Stimulated activated CD4-positive, alpha-beta T cell treated with anti-CD3 and anti-CD28 coated beads, Interleukin-1b, Interleukin-23, amount 100 ng/mL, for 4 hours (primary cell): ENCODE measurements around the gene NCAPD2.

Experiments
- DNase-seq, 2 donors: peaks; one replicate each; pipeline ENCODE4 v3.0.0-alpha.2; 2020; ENCODE audit warnings: low read depth in 2 of 2

The NCAPD2 gene

DNA sequence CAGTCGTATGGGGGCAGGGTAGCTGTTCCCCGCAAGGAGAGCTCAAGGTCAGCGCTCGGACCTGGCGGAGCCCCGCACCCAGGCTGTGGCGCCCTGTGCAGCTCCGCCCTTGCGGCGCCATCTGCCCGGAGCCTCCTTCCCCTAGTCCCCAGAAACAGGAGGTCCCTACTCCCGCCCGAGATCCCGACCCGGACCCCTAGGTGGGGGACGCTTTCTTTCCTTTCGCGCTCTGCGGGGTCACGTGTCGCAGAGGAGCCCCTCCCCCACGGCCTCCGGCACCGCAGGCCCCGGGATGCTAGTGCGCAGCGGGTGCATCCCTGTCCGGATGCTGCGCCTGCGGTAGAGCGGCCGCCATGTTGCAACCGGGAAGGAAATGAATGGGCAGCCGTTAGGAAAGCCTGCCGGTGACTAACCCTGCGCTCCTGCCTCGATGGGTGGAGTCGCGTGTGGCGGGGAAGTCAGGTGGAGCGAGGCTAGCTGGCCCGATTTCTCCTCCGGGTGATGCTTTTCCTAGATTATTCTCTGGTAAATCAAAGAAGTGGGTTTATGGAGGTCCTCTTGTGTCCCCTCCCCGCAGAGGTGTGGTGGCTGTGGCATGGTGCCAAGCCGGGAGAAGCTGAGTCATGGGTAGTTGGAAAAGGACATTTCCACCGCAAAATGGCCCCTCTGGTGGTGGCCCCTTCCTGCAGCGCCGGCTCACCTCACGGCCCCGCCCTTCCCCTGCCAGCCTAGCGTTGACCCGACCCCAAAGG lies 41.2 kb downstream of the NCAPD2 start:
- DNase-seq, result peak; percentile 46 to 72

DNA sequence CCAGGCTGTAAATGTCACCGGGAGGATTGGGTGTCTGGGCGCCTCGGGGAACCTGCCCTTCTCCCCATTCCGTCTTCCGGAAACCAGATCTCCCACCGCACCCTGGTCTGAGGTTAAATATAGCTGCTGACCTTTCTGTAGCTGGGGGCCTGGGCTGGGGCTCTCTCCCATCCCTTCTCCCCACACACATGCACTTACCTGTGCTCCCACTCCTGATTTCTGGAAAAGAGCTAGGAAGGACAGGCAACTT lies 41.7 kb downstream of the NCAPD2 start:
- DNase-seq, result no peak

- no peak for DNase-seq
These were observed 42.3 kb downstream of the NCAPD2 start for GRCh38 chr12:6535960-6536847.

- no peak for DNase-seq
These were observed 43.1 kb downstream of the NCAPD2 start for GRCh38 chr12:6536894-6537579.

DNA sequence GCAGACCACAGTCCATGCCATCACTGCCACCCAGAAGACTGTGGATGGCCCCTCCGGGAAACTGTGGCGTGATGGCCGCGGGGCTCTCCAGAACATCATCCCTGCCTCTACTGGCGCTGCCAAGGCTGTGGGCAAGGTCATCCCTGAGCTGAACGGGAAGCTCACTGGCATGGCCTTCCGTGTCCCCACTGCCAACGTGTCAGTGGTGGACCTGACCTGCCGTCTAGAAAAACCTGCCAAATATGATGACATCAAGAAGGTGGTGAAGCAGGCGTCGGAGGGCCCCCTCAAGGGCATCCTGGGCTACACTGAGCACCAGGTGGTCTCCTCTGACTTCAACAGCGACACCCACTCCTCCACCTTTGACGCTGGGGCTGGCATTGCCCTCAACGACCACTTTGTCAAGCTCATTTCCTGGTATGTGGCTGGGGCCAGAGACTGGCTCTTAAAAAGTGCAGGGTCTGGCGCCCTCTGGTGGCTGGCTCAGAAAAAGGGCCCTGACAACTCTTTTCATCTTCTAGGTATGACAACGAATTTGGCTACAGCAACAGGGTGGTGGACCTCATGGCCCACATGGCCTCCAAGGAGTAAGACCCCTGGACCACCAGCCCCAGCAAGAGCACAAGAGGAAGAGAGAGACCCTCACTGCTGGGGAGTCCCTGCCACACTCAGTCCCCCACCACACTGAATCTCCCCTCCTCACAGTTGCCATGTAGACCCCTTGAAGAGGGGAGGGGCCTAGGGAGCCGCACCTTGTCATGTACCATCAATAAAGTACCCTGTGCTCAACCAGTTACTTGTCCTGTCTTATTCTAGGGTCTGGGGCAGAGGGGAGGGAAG lies 43.9 kb downstream of the NCAPD2 start:
- DNase-seq, result peak; percentile 75 to 80

- DNase-seq, result no peak
These were observed 44.8 kb downstream of the NCAPD2 start for GRCh38 chr12:6538420-6539313.

GRCh38 chr12:6539314-6539682 lies 45.4 kb downstream of the NCAPD2 start:
- no peak for DNase-seq

DNA sequence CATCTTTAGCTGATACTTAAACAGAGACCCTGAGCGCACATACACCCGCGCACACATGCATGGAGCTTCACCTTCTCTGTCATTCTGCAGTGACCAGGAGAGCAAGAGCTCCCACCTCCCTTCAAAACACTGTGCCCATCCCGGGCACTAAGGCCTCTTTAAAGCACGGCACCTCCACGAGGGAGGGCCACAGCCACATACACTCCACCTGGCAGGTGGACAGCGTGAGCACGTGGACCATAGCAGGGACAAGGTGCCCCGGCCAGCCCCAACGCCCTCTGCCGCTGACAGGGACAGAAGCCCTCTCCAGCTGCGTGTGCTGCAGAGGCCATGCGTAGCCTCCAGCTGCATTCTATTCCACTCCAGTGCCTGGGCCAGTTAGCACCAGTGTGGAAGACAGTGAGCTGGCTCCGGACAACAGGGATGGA lies 45.8 kb downstream of the NCAPD2 start:
- DNase-seq, result no peak

DNA sequence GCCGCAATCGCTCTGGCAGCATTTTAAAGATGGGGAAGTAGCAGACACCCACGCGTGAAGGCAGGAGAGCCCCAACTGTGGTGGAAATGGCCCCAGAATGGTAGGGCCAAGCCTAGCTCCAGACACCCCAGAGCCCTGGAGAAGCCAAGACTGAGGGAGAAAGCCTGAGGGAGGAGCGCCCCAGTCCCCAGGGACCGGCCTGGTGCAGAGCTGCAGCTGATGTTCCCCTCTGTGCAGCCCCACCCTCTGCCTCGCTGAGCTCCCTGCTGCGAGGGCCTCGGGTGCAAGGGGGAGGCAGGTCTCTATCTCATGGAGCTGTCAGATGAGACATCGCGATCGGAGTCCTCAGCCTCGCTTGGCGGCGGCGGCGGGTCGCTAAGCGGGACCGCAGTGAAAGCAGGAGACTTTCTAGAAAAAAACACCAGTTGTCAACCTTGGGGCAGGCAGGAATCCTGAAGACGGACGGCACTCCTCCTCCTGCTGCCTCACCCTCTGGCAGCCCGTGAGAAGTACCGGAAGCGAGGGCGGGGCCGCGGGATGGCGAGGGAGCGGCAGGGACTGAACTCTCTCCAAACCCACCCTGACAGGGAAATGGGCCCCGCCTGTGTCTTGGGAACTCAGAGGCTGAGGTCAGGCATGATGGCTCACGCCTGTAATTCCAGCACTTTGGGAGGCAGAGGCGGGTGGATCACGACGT lies 46.4 kb downstream of the NCAPD2 start:
- peak in 1 of 2 donors; percentile 44 for DNase-seq

DNA sequence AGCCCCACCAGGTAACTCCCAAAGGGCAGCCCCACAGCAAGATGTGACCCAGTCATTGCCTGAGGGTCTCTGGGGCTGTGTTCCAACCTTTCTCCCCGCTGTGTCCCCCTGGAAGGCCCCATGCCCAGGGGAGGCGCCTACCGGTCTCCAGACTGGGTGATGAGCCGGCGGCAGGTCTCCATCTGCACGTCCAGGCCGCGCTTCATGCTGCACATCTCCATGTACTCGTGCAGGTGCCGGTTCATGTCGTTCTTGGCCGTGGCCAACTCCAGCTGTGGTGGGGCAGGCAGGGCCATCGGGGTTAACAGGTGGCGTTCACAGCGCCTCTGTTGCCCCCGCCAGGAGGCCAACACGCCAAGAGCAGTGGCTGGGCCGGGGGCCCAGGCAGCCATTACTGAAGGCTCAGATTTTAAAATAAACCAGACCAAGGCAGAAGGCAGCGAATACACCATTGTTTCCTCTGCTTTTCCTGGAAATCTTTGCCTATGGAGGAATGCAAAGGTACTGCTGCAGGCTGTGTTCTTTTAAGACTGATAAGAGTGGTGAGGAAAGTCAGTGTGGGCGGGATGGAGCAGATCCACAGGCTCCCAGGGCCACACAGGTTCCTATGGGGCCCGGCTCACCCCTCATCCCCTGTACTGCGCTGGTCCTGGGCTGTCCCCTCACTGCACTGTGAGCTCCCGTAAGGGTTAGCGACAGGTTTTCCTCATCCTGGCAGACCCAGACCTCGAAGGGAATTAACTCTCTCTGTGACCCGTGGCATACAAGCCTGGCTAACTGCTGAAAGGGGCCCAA lies 47.7 kb downstream of the NCAPD2 start:
- no peak for DNase-seq

DNA sequence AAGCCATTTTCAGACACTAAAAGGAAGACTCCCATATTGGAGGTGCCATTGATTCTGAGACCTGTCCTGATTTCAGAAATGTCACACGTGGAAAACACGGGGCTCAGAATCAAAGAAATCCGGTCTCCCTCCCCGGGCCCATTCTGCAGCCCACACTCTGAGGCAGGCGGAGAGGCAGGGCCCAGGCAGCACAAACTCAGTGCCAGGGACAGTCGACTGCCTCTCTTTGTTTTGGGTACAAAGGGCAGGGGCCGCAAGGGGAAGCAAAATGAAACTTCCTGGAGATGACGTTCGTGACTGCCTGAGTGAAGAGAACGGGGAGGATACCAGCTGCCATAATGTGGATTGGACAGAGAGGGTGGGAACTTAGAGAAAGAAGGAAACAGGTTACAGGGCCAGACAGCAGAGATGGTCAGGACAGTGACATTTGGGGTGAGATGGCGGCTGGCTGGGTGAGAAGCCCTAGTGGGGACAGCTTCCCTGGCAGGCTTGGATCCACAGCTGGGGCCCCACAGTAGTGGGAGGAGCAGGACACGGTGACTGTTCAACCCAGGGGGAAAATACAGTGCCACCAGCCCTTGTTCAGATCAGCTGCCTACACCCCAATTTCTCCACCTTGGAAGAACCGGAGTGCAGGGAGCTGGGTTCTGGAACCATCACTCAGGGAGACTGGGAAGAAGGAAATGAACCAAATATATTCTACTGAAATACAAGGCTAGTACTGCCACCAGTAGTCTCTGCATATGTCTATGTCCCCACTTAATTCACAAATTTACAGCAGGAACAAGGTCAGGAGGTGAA lies 48.5 kb downstream of the NCAPD2 start:
- no peak for DNase-seq

- no peak for DNase-seq
These were observed 52.1 kb downstream of the NCAPD2 start for GRCh38 chr12:6546016-6546415.

- DNase-seq, result no peak
These were observed 53.7 kb downstream of the NCAPD2 start for GRCh38 chr12:6547566-6547965.

GRCh38 chr12:6547987-6548386 lies 54.1 kb downstream of the NCAPD2 start:
- DNase-seq, result no peak

GRCh38 chr12:6548556-6548955 lies 54.7 kb downstream of the NCAPD2 start:
- DNase-seq, result no peak

DNA sequence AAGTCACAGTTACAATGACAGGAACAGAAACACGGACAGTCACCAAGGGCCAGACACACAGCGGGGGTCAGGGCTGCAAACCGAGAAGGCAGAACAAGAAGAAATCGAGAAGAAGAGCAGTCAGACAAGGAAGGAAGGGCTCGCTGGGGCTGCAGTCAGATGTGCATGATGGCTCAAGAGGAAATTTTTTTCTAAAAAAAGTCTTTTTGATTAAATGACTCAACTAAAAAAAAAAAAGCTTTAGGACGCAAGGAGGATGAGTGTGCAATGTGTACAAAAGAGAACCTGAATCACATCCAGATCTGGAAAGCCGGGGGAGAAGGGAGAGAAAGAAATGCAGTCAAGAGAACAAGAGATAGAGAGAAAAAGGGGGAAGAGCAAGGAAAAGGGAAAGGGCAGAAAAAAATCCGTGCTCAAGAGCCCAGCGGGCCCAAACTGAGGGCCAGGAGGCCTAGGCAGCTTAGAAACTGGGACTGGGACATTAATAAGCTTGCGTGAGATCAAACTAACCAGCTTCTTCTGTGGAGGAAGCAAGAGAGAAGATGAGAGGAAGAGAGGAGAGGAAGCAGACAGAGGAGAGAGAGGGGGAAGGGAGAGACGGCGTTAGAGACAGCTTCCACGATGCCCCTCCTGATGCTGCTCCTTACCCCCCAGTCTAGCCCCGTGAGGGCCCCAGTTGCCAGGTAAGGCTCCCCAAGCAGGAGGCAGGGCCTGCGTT lies 55.2 kb downstream of the NCAPD2 start:
- no peak for DNase-seq

DNA sequence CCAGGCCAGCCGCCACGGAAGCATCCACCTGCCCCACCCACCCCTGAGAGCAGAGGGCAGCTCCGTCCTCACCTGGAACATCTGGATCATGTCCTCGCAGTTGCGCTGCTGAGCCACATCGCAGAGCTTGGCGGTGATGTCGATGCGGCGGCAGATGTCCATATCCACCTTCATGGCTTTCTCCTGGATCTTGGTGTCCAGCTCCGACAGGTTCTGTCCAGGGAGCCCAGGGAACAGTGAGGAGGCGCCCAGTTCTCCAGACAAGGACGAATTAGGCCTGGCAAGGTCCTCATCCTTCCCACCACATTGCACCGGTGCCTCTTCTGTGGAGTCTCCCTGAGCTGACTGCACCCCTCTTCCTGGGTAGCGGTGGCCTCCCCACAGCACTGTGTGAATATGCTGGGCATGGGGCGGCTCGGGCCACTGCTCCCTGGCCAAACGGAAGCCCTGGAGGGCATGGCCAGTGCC lies 55.8 kb downstream of the NCAPD2 start:
- no peak for DNase-seq
